Renal cortex interstitium (tissue), 11 donors: ENCODE measurements around the gene METRN. TPM values are rescaled to one million over a fixed set of nuclear protein-coding genes. Genes with fewer than 3 reads are reported as not detected.
A peak's percentile ranks its signal among the peaks of the same experiment; 100 is the strongest.
"Not testable (repeated sequence)": the region's sequence is repeated elsewhere in the genome, so short reads cannot be mapped to it uniquely, and the experiment has no call there.

Experiments
- DNase-seq, 11 donors: peaks; one replicate each; pipeline ENCODE4 v3.0.0-alpha.2; 2013; ENCODE audit warnings: low read depth in 9 of 11, low spot score in 4 of 11; ENCODE audit errors: extremely low read depth in 1 of 11
- polyA plus RNA-seq, 3 donors: library from polyadenylated mRNA; unstranded; fragments of 120-200 nt; gene quantifications; one replicate each; pipeline ENCODE4 v1.2.1, GENCODE V29; 2013; ENCODE audit not compliant: insufficient read length in 3 of 3

The METRN gene
- polyA plus RNA-seq, 3 donors: 4.0 to 15.4 (median 11.3) TPM

GRCh38 chr16:704047-704446 lies 10.9 kb upstream of the METRN start:
- no peak for DNase-seq

DNA sequence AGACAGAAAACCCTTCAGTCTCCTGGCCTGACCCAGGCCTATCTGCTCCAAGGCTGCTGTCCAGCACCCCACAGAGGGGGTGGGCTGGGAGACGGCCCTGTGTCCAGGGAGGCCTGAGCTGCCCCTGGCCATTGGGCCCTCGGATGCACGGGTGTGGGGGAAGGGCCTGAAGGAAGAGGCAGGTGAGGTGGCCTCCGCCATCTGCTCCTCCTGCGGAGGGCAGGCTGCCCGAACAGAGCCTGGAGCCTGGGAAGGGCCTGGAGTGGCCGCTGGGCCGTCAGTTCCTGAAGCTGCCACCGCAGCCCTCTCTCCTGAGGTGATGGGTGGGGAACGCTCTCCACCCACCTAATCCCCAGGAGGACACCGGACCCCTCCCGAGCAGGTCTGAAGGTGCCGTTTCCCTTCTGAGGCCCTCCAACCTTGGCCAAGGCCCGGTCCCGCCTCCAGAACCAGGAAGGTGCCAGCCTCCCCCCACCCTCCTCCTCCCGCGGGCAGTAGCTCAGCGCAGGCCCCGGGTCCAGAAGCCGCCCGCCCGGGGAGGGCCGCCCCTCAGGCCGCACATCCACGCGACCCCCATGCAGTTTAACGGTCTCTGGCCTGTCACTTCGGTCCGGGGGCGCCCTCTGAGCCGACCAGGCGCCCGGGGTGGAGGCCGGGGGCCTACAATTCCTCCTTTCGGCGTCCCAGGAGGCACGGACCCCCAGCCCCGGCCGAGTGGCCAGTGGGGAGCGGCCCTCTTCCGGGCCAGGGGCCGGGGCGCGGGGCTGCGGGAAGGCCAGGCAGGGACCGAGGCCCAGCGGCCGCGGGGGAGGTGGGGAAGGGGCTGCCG lies 10.2 kb upstream of the METRN start:
- no peak for DNase-seq

GRCh38 chr16:705431-706188 lies 9.3 kb upstream of the METRN start, which contains the start of gene FBXL16:
Gene FBXL16, minus strand, starts transcription at chr16:705801. Its CDS starts 8,396 bp downstream, at chr16:697405.
- no peak for DNase-seq

GRCh38 chr16:706189-707061 lies 8.5 kb upstream of the METRN start:
- no peak for DNase-seq

GRCh38 chr16:707062-707538 lies 7.8 kb upstream of the METRN start:
- DNase-seq: no peak

- DNase-seq: no peak
Measured at GRCh38 chr16:708019-708418, 6.9 kb upstream of the METRN start.

GRCh38 chr16:708959-709358 lies 6.0 kb upstream of the METRN start:
- DNase-seq: no peak

DNA sequence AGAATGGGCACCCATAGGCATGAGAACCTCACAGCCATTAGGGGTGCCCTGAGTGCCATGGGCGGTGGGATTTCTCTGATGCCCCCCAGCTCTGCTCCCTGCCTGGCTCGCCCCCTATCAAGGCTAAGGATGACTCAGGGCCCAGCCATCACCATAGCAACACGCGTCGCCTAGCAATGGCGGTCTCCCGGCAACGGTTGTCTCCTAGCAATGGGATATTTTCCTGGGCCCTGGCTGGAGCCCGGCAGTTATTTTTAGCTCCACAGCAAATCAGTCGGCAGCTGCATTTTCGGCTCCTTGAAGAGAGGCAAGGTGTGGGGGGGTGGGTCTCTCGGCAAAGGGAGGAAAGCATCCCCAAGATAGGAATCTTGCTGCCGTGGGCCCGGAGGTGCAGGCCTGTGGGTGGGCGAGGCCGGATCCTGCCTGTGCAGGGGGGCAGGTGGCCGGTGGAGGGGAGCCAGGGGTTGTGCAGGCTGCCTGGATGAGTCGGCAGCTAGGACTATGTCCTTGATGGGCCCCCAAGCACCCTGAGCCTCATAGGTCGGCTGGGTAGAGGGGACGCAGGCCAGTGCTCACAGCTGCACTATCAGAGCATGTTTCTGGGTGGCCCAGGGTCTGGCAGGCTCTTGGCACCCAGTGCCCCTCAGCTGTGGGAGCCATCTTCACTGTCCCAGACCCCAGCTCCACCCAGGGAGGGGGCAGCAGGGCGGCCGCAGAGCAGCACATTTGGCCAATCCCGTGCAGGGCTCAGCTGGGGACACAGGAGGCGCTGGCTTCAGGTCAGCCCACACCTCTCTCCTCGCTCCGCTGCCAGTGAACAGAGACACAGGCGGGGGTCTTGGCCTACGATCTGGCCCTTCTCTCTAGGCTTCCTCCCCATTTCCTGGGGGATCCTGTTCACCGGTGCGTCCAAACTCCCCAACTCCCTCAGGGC lies 5.1 kb upstream of the METRN start:
- peak in 1 of 11 donors; percentile 55 for DNase-seq

DNA sequence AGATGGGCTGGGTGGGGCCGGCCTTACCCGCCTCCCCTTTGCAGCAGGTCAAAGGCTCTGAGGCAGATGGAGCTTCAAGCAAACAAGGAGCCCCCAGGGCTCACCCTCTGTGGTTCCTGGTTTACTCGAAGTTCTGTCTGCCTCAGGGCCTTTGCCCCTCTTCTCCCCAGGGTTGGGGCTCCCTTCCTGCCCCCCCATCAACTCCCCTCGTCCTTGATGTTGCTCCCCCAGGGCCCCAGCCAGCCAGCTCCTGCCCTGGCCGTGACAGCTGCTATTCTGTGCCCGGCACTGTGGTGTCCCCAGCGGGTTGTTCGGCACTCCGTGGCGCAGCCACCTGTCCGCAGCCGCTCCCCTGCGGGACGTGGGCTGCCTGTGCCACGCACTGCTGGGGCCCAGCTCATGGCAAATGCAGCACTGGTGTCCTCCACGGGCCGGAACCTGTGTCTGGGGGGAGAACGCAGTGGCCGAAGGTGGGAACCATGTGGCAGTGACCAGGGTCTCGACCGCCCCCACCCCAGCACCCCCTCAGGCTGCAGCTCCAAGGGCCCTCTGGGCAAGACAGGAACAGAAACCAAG lies 4.3 kb upstream of the METRN start:
- no peak for DNase-seq

GRCh38 chr16:711084-711483 lies 3.8 kb upstream of the METRN start:
- no peak for DNase-seq

DNA sequence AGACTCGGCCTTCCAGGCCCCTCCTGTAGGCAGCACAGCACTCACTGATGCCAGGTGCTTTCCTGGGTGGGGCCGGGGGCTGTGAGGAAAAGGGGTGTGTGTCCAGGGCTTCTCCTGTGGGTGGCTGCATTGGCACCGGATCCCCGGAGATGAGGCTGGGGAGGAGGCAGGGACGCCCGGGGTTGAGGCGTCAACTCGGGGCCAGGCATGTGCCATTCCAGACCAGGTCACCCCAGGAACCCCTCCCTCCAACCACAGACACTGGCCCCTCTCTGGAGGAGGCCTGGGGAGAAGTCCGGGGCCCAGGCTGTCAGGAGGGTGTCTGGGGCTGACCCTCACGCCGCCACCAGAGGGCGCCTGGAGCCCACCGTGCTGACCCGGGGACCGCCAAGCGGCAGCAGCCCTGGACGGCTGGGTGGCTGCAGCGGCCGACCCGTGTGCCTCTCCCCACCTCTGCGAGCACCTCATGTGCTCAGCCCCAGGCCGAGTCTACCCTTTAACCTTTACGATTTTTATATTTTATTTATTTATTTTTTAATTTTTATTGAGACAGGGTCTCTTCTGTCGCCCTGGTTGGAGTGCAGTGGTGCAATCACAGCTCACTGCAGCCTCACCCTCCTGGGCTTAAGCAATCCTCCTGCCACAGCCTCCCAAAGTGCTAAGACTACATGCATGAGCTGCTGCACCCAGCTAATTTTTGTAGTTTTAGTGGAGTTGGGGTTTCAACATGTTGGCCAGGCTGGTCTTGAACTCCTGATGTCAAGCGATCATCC lies 3.2 kb upstream of the METRN start:
- peak in 1 of 11 donors; percentile 64 for DNase-seq

DNA sequence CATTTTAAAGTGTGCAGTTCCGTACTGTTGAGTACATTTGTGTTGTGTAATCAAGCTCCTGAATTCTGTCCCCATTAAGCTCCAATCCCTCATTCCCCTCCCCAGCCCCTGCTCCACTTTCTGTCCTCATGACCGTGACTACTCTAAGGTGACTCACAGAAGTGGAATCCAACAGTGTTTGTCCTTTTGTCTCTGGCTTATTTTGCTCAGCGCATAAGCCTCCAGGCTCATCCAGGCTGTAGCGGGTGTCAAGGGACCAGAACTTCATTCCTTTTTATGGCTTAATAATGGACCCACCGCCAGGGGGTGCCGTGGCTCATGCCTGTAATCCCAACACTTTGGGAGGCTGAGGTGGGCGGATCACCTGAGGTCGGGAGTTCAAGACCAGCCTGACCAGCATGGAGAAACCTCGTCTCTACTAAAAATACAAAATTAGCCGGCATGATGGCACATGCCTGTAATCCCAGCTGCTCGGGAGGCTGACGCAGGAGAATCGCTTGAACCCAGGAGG lies 2.1 kb upstream of the METRN start:
- not testable (repeated sequence) for DNase-seq

DNA sequence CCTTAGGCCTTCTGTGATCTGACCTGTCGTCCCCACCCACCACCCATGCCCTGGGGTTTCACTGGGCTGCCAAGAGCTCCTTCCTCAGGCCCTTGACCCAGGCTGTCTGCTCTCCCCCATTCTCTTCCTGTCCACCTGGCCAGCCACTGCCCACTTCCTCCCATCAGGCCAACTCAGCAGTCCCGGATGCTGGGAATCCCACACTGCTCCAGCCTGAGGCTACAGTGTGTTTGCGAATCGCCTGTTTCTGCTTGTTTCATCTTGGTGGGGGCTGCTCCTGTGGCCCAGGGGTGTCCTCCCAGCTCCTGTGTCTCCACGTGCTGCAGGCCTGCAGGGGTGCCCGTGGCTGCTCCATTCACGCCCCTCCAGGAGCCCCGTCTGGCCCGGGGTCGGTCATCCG lies 839 bp upstream of the METRN start:
- no peak for DNase-seq

GRCh38 chr16:715477-716199 lies 720 bp downstream of the METRN start:
- DNase-seq: no peak

DNA sequence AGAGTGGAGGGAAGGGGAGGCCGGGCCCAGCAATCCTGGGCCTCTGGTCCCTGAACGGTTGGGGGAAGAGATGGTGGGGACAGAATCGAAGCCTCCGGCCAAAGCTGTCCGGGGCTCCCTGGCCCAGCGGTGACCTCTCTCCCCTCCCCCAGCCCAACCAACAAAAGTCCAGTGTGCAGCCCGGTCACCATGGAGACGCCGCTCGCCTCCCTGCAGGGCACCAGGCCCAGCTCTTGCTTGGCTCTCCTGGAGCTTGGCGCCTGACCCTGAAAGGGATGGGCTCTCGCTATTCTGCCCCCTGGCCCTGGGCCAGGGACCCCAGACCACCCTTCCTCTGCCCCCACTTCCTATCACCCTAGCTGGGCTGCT lies 1.3 kb downstream of the METRN start:
- DNase-seq: no peak

GRCh38 chr16:716768-717325 lies 1.9 kb downstream of the METRN start:
- no peak for DNase-seq
